ELF-1 (cell line): Measurements from ENCODE around the gene ENGASE.
"Not testable (repeated sequence)": the region's sequence is repeated elsewhere in the genome, so short reads cannot be mapped to it uniquely, and the experiment has no call there.

Experiments used
- DNase-seq: peaks from one replicate; pipeline ENCODE4 v3.0.0-alpha.2; 2016; ENCODE audit warnings: low read depth, low spot score

ENGASE gene

GRCh38 chr17:79074649-79075445, at the start of gene ENGASE:
TSS of gene ENGASE (plus strand) at chr17:79074824. CDS start at chr17:79074945, 121 bp downstream.
- peak; percentile 91 for DNase-seq

- DNase-seq, result no peak
These were observed 49.5 kb upstream of the ENGASE start for GRCh38 chr17:79024901-79025737.

- no peak for DNase-seq
These were observed 48.0 kb upstream of the ENGASE start for GRCh38 chr17:79026376-79027273.

GRCh38 chr17:79027274-79027924, 47.2 kb upstream of the ENGASE start:
- no peak for DNase-seq

- DNase-seq, result no peak
These were observed 46.6 kb upstream of the ENGASE start for GRCh38 chr17:79027925-79028491.

- DNase-seq, result no peak
These were observed 45.9 kb upstream of the ENGASE start for GRCh38 chr17:79028496-79029326.

- no peak for DNase-seq
These were observed 45.2 kb upstream of the ENGASE start for GRCh38 chr17:79029327-79030009.

GRCh38 chr17:79030636-79031035, 44.0 kb upstream of the ENGASE start:
- not testable (repeated sequence) for DNase-seq

- peak; percentile 32 for DNase-seq
These were observed 42.4 kb upstream of the ENGASE start for GRCh38 chr17:79031996-79032875.

- no peak for DNase-seq
These were observed 41.5 kb upstream of the ENGASE start for GRCh38 chr17:79033046-79033616.

- DNase-seq, result peak; percentile 82
These were observed 40.7 kb upstream of the ENGASE start for GRCh38 chr17:79033741-79034501.

GRCh38 chr17:79034931-79035485, 39.6 kb upstream of the ENGASE start:
- no peak for DNase-seq

GRCh38 chr17:79035686-79036085, 38.9 kb upstream of the ENGASE start:
- DNase-seq, result no peak

- no peak for DNase-seq
These were observed 38.4 kb upstream of the ENGASE start for GRCh38 chr17:79036181-79036580.

GRCh38 chr17:79036596-79036995, 38.0 kb upstream of the ENGASE start:
- no peak for DNase-seq

GRCh38 chr17:79038545-79039135, 36.0 kb upstream of the ENGASE start:
- DNase-seq, result no peak
